ENCODE results near the gene NCAM1.

GRCh38 chr11:112972399-112973145, 11.4 kb downstream of the NCAM1 start:
- TF ChIP-seq CTCF (IDR thresholded peaks at IDR 0.05) (no peak), POLR2AphosphoS5 (IDR thresholded peaks at IDR 0.05) (no peak), POLR2A (IDR thresholded peaks at IDR 0.05) (no peak)

Measured in transverse colon (tissue), 4 donors.